ENCODE measurements around the gene TAF9.

GRCh38 chr5:69369340-69370121 lies at the start of gene TAF9, which contains the start of the genes AK6 and RAD17:
- peak; percentile 95 for TF ChIP-seq POLR2AphosphoS5 (IDR thresholded peaks at IDR 0.05; ENCODE audit: low read depth, low read length)
- TF ChIP-seq, protein P1, sequence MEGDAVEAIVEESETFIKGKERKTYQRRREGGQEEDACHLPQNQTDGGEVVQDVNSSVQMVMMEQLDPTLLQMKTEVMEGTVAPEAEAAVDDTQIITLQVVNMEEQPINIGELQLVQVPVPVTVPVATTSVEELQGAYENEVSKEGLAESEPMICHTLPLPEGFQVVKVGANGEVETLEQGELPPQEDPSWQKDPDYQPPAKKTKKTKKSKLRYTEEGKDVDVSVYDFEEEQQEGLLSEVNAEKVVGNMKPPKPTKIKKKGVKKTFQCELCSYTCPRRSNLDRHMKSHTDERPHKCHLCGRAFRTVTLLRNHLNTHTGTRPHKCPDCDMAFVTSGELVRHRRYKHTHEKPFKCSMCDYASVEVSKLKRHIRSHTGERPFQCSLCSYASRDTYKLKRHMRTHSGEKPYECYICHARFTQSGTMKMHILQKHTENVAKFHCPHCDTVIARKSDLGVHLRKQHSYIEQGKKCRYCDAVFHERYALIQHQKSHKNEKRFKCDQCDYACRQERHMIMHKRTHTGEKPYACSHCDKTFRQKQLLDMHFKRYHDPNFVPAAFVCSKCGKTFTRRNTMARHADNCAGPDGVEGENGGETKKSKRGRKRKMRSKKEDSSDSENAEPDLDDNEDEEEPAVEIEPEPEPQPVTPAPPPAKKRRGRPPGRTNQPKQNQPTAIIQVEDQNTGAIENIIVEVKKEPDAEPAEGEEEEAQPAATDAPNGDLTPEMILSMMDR (IDR thresholded peaks at IDR 0.05) = no peak
- no peak for TF ChIP-seq REST (IDR thresholded peaks at IDR 0.05; ENCODE audit: insufficient read depth in 1 of 2, low read depth in 2 of 2, low read length in 1 of 2)
- TF ChIP-seq SIN3A (IDR thresholded peaks at IDR 0.05; ENCODE audit: borderline replicate concordance, insufficient read depth, low read depth, low read length) = peak; percentile 93; the same call in 1 of the 2 replicates
- TF ChIP-seq TCF7L2 (IDR thresholded peaks at IDR 0.05; ENCODE audit: low read depth, low read length) = no peak

All from Panc1 (cell line).